ENCODE data around the gene GALNT10.

DNA sequence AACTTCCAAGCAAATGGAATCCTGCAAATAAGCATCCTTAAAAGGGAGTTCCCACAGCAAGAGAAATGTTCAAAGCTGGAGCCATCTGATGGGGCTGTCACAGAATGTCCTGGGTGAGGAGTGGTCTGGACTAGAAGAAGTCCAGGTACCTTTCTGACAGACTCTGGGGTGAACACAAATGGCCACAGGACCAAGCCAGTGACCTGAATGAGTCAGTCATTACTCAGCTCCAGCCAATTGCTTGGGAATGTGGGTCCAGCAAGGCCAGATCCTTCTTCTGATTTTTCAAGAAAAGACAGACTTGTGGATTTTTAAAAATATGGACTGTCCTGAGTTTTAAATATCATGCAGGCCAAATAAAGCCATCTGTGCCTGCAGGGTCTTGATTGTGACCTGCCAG lies 30.1 kb downstream of the GALNT10 start:
- TF ChIP-seq, protein P1, sequence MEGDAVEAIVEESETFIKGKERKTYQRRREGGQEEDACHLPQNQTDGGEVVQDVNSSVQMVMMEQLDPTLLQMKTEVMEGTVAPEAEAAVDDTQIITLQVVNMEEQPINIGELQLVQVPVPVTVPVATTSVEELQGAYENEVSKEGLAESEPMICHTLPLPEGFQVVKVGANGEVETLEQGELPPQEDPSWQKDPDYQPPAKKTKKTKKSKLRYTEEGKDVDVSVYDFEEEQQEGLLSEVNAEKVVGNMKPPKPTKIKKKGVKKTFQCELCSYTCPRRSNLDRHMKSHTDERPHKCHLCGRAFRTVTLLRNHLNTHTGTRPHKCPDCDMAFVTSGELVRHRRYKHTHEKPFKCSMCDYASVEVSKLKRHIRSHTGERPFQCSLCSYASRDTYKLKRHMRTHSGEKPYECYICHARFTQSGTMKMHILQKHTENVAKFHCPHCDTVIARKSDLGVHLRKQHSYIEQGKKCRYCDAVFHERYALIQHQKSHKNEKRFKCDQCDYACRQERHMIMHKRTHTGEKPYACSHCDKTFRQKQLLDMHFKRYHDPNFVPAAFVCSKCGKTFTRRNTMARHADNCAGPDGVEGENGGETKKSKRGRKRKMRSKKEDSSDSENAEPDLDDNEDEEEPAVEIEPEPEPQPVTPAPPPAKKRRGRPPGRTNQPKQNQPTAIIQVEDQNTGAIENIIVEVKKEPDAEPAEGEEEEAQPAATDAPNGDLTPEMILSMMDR (IDR thresholded peaks at IDR 0.05), result no peak
- no peak for TF ChIP-seq EZH2 (IDR thresholded peaks at IDR 0.05)
